ENCODE results near the gene ZNF750. TPM values are rescaled to one million over a fixed set of nuclear protein-coding genes. Genes with fewer than 3 reads are reported as not detected.

Gene ZNF750
- total RNA-seq, 4 donors from 2014 or later = 202 to 426 (median 294) TPM

DNA sequence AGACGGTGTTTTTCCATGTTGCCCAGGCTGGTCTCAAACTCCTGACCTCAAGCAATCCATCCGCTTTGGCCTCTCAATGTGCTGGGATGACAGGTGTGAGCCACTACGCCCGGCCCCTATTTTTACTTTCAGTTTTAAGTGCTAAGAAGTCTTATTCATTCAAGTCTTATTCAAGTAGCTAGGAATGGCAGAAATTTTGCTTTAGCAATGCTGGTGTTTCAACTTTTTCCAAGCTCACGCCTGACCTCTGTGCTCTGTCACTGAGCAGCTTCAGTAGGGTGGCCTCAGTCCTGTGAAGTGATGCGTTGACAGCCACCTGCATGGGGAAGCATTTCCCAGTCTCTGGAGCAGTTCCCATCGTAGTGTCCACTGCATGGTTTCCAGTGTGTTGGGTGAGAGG is 12.9 kb downstream of the ZNF750 start:
- DNase-seq (ENCODE audit: low spot score in 2 of 2) = no peak
- intact Hi-C loops (cut with DNase I; ENCODE audit: low total_unique reads) = no loop called here
- no peak overlapping the region for H3K4me3 ChIP-seq (ENCODE audit: low read depth, poor library complexity, severe bottlenecking)
- WGBS, 2 donors = 93 to 96% methylated on average over 7 of the region's 7 CpGs
- TF ChIP-seq POLR2A (IDR thresholded peaks at IDR 0.05) = no peak
- TF ChIP-seq, protein P1, sequence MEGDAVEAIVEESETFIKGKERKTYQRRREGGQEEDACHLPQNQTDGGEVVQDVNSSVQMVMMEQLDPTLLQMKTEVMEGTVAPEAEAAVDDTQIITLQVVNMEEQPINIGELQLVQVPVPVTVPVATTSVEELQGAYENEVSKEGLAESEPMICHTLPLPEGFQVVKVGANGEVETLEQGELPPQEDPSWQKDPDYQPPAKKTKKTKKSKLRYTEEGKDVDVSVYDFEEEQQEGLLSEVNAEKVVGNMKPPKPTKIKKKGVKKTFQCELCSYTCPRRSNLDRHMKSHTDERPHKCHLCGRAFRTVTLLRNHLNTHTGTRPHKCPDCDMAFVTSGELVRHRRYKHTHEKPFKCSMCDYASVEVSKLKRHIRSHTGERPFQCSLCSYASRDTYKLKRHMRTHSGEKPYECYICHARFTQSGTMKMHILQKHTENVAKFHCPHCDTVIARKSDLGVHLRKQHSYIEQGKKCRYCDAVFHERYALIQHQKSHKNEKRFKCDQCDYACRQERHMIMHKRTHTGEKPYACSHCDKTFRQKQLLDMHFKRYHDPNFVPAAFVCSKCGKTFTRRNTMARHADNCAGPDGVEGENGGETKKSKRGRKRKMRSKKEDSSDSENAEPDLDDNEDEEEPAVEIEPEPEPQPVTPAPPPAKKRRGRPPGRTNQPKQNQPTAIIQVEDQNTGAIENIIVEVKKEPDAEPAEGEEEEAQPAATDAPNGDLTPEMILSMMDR (IDR thresholded peaks at IDR 0.05) = no peak

DNA sequence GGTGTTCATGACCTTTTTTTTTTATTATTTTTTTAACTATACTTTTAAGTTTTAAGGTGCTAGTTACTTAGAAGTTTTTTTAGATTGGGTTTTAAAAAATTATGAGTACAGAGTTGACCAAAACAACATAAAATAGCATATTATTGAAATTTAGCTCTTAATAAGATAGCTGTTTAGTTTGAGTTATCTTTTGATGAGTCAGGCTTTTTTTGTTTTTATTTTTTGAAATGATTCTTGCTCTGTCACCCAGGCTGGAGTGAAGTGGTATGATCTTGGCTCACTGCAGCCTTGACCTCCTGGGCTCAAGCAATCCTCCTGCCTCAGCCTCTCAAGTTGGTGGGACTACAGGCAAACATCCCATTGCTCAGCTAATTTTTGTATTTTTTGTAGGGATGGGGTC is 13.6 kb downstream of the ZNF750 start:
- H3K4me3 ChIP-seq (ENCODE audit: low read depth, poor library complexity, severe bottlenecking) = no peak overlapping the region
- no peak for TF ChIP-seq POLR2A (IDR thresholded peaks at IDR 0.05)
- TF ChIP-seq, protein P1 (IDR thresholded peaks at IDR 0.05) = no peak
- no peak for DNase-seq (ENCODE audit: low spot score in 2 of 2)
- intact Hi-C loops (cut with DNase I; ENCODE audit: low total_unique reads) = no loop called here

GRCh38 chr17:82825540-82826124 is 14.2 kb downstream of the ZNF750 start:
- DNase-seq (ENCODE audit: low spot score in 2 of 2) = no peak
- intact Hi-C loops (cut with DNase I; ENCODE audit: low total_unique reads) = no loop called here
- WGBS, 2 donors = 93 to 96% methylated on average over 8 of the region's 8 CpGs
- TF ChIP-seq, protein P1 (IDR thresholded peaks at IDR 0.05) = no peak
- no peak for TF ChIP-seq POLR2A (IDR thresholded peaks at IDR 0.05)
- no peak overlapping the region for H3K4me3 ChIP-seq (ENCODE audit: low read depth, poor library complexity, severe bottlenecking)

DNA sequence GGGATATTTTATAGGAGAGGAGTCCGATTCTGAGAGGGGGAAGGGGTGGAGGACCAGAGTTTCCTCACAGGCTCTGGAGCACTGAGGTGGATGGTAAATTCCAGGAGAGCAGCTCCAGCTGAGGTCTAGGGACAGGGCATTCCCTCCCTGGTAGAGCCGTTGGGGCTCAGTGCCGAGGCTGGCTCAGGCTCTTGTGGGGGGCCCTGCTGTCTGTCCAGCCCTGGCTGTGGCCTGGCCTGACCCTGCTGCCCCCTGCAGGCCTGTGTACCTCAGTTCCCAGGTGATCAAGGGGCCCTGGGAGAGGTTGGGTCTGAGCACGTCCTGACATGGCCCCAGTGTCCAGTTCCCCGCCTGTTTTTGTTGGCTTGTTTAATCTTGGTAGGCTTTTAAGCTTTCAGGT is 16.8 kb downstream of the ZNF750 start:
- 83 to 93% methylated on average over 5 of the region's 5 CpGs for WGBS, 2 donors
- no peak for TF ChIP-seq POLR2A (IDR thresholded peaks at IDR 0.05)
- TF ChIP-seq, protein P1 (IDR thresholded peaks at IDR 0.05) = no peak
- intact Hi-C loops (cut with DNase I; ENCODE audit: low total_unique reads) = no loop called here
- no peak for DNase-seq (ENCODE audit: low spot score in 2 of 2)
- H3K4me3 ChIP-seq (ENCODE audit: low read depth, poor library complexity, severe bottlenecking) = no peak overlapping the region

GRCh38 chr17:82822281-82822680 is 17.5 kb downstream of the ZNF750 start:
- intact Hi-C loops (cut with DNase I; ENCODE audit: low total_unique reads) = no loop called here
- WGBS, 2 donors = 89 to 95% methylated on average over 16 of the region's 16 CpGs
- TF ChIP-seq, protein P1 (IDR thresholded peaks at IDR 0.05) = no peak
- TF ChIP-seq POLR2A (IDR thresholded peaks at IDR 0.05) = no peak
- no peak overlapping the region for H3K4me3 ChIP-seq (ENCODE audit: low read depth, poor library complexity, severe bottlenecking)
- no peak for DNase-seq (ENCODE audit: low spot score in 2 of 2)

DNA sequence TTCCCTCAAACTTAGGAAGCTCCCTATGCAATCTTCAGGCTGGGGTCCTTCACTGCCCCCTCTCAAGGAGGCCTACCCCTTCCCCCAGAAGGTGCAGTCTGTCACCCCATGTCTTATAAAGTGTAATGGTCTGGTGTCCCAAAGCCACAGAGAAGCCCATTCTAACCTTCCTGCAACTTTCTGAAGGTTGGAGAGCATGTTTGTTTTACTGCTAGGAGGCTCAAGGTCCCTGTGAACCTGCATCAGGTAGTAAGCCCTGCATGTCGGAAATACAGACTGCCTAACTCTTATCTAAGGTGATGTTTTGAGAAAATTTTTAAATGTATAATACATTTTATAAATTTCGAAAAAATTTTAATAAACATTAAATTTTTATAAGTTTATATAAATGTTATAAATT is 18.3 kb downstream of the ZNF750 start:
- intact Hi-C loops (cut with DNase I; ENCODE audit: low total_unique reads) = no loop called here
- TF ChIP-seq, protein P1 (IDR thresholded peaks at IDR 0.05) = no peak
- no peak for TF ChIP-seq POLR2A (IDR thresholded peaks at IDR 0.05)
- 97 to 98% methylated on average over 2 of the region's 2 CpGs for WGBS, 2 donors
- no peak for DNase-seq (ENCODE audit: low spot score in 2 of 2)
- H3K4me3 ChIP-seq (ENCODE audit: low read depth, poor library complexity, severe bottlenecking) = no peak overlapping the region

Data from lower leg skin (tissue), 4 donors.